ENCODE data around the gene PXK.
"Not testable (repeated sequence)": the region's sequence is repeated elsewhere in the genome, so short reads cannot be mapped to it uniquely, and the experiment has no call there.

The PXK gene

GRCh38 chr3:58421004-58421403 is 88.3 kb downstream of the PXK start:
- no peak for DNase-seq

- DNase-seq: no peak
These were observed 90.1 kb downstream of the PXK start for GRCh38 chr3:58422756-58423325.

DNA sequence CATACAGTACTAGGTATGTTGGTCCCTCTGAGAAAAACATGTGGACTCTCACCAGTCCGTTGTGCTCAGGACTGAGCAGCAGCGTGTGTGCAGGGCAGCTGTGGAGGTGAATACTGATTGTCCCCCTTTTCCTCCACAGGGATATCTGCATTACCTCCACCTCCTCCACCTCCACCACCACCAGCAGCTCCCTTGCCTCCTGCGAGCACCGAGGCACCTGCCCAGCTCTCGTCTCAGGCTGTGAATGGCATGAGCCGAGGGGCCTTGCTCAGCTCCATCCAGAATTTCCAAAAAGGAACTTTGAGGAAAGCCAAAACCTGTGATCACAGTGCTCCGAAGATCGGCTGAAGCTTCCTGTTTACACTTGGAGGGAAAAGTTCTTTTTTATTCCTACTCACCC is 91.9 kb downstream of the PXK start:
- no peak for DNase-seq

GRCh38 chr3:58425782-58426181 is 93.1 kb downstream of the PXK start:
- no peak for DNase-seq

- no peak for DNase-seq
These were observed 95.1 kb downstream of the PXK start for GRCh38 chr3:58427661-58428361.

- DNase-seq: no peak
These were observed 97.0 kb downstream of the PXK start for GRCh38 chr3:58429657-58430056.

DNA sequence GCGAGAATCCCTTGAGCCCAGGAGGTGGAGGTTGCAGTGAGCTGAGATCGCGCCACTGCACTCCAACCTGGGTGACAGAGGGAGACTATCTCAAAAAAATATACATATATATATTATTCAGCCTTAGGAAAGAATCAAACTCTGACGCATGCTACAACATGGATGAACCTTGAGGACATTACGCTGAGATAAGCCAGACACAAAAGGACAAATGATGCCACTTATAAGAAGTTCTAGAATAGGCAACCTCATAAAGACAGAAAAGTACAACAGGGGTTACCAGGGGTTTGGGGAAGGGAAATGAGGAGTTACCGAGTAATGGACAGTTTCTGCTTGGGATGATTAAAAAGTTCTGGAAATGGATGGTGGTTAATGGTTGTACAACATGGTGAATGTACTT is 100.2 kb downstream of the PXK start:
- DNase-seq: no peak

DNA sequence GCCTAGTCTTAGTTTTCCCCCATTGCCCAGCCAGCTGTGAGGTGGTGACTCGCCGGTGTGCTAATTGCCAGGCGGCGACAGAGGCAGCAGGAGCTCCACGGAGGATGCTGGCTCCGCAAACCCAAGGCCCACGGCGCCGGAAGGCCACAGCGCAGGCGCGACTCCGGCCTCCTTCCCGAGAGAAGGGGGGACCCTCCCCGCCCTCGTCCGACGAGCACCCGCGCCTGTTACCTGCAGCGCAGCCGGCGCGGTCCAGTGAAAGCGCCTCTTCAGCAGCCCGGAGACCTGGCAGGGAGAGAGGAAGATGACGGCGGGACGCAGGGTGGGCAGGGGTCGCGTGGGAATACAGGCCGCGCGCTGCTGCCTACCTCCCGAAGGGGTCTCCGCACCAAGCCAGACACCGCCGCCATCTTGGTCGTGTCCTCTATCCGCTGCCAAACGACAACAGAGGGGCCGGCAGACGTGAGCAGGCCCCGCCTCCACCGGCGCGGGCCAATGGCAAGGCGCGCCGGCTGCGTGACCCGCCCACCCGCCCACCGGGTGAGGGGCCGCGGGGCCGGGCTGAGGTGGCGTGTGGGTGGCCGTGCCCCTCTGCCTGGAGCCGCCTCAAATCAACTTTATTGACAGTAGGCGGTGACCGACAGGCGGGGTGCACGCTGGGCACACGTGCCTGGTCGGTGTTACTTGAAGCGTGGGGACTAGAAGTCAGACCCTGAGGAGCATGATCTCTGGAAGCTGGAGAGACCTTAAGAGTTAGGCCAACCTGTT is 100.9 kb downstream of the PXK start, which contains the start of gene PDHB:
PDHB (minus strand) TSS at position 433 of the 768 bp plus-strand sequence; CDS start at position 410, 23 bp downstream.
- peak; percentile 77 for DNase-seq

DNA sequence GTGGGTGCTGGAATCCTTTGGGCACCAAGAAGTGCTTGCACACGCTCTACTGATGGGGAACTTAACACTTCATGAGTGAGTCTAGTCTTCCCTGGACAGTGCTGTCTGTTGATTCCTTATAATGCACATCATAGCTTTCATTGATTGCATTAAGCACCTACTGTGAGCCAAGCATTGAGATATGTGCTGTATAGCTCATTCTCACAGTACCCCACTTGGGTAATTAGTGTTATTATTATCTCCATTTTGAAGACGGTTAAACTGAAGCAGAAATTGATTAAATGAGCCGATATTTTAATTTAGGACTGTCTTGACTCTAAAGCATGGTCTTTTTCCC is 101.4 kb downstream of the PXK start:
- DNase-seq: no peak

GRCh38 chr3:58434511-58434910 is 101.8 kb downstream of the PXK start:
- DNase-seq: no peak

- no peak for DNase-seq
These were observed 102.3 kb downstream of the PXK start for GRCh38 chr3:58434990-58435389.

- DNase-seq: not testable (repeated sequence)
These were observed 104.6 kb downstream of the PXK start for GRCh38 chr3:58437276-58437675.

GRCh38 chr3:58440996-58441355 is 108.3 kb downstream of the PXK start:
- not testable (repeated sequence) for DNase-seq

- no peak for DNase-seq
These were observed 109.1 kb downstream of the PXK start for GRCh38 chr3:58441514-58442450.

- no peak for DNase-seq
These were observed 119.5 kb downstream of the PXK start for GRCh38 chr3:58452176-58452575.

DNA sequence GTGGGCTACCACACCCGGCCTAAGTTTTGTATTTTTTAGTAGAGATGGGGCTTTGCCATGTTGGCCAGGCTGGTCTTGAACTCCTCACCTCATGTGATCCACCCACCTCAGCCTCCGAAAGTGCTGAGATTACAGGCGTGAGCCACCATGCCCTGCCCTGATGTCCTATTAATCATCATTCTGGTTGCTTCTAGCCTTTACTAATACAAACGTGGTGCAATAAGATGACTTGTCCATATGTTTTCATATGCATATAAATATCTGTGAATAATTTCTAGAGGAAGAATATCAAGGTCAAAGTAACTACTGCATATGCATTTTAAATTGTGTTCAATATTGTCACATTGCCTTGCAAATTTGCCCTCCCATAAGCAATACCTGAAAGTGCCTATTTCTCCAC is 126.5 kb downstream of the PXK start:
- no peak for DNase-seq

- DNase-seq: no peak
These were observed 130.1 kb downstream of the PXK start for GRCh38 chr3:58462829-58463180.

DNA sequence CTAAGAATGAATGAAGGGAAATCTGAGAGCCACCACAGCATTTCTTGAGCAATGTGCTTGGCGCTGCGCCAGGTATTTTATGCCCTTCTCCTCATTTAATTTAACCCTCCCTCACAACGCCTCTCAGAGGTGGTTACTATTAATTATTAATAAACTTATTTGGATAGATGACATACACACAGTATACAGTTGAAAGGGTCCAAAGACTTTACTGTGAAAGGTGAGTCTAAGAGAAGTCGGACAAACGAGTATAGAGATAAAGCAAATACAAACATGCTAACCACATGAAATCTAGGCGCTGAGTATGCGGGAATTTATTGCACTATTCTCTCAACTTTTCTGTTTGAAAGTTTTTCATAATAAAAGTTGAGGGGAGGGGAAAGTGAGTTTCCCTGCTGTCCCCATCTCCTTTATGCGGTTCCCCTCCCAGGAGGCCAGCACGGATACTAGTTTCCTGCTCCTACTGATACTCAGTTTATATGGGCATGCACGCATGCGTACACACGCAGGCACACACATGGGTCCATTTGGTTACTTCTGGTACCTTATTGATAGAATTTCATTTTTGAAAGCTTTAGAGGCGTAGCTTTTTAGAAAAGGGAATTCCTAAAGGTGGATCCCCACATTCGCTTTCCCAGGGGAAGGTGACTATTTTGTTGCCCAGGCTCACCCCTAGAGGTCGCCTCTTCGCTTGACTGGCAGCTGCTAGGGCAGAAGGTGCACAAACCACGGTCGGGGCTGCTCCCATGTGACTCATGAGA is 130.7 kb downstream of the PXK start:
- peak; percentile 50 for DNase-seq

DNA sequence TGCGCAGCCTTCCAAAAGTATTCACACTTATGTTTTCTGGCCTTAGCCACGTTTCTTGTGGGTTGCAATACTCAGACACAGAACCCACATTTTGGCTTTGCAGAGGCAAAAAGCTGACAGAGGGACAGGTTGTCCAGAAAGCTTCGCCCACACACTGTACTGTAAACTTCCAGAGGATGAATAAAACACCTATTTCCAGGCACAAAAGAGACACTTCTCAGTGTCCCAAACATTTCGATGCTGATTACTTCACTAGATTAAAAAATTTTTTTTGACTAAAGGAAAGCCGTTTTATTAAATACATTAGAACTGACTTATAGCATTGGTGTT is 131.2 kb downstream of the PXK start:
- DNase-seq: no peak

DNA sequence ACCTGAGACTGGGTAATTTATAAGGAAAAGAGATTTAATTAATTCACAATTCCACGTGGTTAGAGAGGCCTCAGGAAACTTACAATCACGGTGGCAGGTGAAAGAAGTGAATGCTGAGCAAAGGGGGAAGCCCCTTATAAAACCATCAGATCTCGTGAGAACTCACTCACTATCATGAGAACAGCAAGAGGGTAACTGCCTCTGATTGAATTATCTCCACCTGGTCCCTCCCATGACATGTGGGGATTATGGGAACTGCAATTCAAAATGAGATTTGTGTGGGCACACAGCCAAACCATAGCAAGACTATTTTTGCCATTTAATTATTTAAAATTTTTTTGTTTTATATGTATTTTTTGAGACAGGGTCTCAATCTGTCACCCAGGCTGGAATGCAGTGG is 132.2 kb downstream of the PXK start:
- DNase-seq: no peak

DNA sequence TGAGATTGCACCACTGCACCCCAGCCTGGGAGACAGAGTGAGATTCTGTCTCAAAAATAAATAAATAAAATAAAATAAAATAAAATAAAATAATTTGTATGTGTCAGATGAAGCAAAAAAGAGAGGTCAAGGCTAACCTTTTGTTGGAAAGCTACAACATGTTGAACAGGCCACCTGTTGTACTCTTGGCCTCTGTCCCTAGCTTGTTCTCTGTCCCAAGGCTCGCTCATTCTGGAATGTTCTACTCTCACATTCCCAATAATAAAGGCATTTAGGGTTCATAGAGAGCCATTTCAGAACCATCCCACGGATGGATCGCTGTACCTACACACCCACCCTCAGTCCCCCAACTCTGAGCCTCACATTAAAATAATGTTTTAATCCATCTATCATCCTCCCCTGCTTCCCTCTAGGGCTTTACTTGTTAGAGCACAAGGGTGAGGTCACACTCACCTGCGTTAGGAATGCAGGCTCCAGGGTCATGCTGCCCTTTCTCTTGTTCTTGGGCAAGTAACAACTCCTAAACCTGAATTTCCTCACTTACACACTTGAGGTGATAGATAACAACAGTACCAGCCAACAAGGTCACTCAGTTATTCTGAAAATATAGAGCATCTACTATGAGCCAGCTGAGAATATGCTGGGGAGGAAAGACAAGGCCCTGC is 134.3 kb downstream of the PXK start:
- no peak for DNase-seq

DNA sequence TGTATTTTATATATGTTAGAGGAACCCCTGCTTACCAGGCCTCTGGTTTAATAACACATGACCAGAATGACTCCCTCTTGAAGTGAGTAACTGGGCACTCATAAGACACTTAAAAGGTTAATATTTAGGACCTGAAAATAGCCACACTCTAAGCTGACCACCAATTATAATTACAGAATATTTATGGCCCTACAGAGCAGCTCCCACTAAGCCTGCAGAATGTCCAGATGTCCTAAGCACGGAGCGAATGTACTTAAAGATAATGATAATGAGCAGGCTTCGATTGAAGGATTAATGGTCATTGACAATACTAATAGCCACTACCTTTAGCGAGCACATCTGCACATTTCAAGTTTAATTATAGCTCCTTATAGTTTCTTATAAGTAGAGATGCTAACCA is 136.4 kb downstream of the PXK start:
- no peak for DNase-seq

Data from activated CD4-positive, alpha-beta T cell treated with anti-CD3 and anti-CD28 coated beads for 1 hour (primary cell).